ENCODE results near the gene ZNF236. TPM values are rescaled to one million over a fixed set of nuclear protein-coding genes. Genes with fewer than 3 reads are reported as not detected.

Gene ZNF236
- polyA plus RNA-seq, 3 donors, result 1.7 to 6.5 (median 2.4) TPM

- Histone ChIP-seq H3K27ac (ENCODE audit: low read depth in 1 of 2, low read length in 2 of 2) (no peak overlapping the region), H3K9me3 (replicated peaks in 1 of 2; ENCODE audit: control insufficient read depth in 1 of 2, insufficient read depth in 1 of 2, low read length in 2 of 2) (no peaks in the 10 kb centered on the region), H3K79me2 (ENCODE audit: insufficient read depth, low read length) (no peaks in the 10 kb centered on the region), H3K9ac (ENCODE audit: insufficient read depth, low read length, poor library complexity, severe bottlenecking) (no peak overlapping the region), H3K27me3 (ENCODE audit: control insufficient read depth in 2 of 2, insufficient read depth in 2 of 2, low read length in 2 of 2) (no peaks in the 10 kb centered on the region), H3K4me1 (ENCODE audit: control insufficient read depth in 1 of 2, insufficient read depth in 2 of 2, low read length in 2 of 2) (peaks cover 1 to 3% of the 10 kb centered on the region in 2 donors), H3K4me2 (replicated peaks; ENCODE audit: extremely low read depth, low read length, poor library complexity, severe bottlenecking) (no peak overlapping the region), H4K20me1 (ENCODE audit: insufficient read depth, low read length) (no peaks in the 10 kb centered on the region), H2AFZ (ENCODE audit: insufficient read depth, low read depth, low read length, poor library complexity, severe bottlenecking) (no peak overlapping the region), H3K36me3 (replicated peaks in 1 of 2; ENCODE audit: control insufficient read depth in 1 of 2, insufficient read depth in 2 of 2, low read length in 2 of 2) (no peaks in the 10 kb centered on the region), H3K4me3 (replicated peaks in 1 of 3; ENCODE audit: low read depth in 2 of 3, low read length in 3 of 3) (no peak overlapping the region)
- TF ChIP-seq CTCF (IDR thresholded peaks at IDR 0.05), result no peak
- intact Hi-C loops (cut with micrococcal nuclease), result loop anchor here in 1 of 2 donors (10.0 kb wide), 1 partner anchor 177 kb away; no protein-coding TSS in a partner anchor
- Mint-ChIP-seq H3K27me3 (ENCODE audit: low read depth in 3 of 3) (peaks cover 0 to 6% (median 2%) of the 10 kb centered on the region in 3 donors), H3K36me3 (no peaks in the 10 kb centered on the region), H3K9me3 (peaks cover 0 to 2% (median 0%) of the 10 kb centered on the region in 7 donors), H3K27ac (peak overlapping the region in 1 of 7 donors; percentile 61), H3K4me3 (no peak overlapping the region), H3K4me1 (peaks cover 6% of the 10 kb centered on the region)
- 89% methylated on average over 5 of the region's 5 CpGs for WGBS (ENCODE audit: insufficient coverage)
- no peak for DNase-seq
Measured at GRCh38 chr18:76982038-76982437, 159.7 kb downstream of the ZNF236 start.

- Histone ChIP-seq H3K27ac (ENCODE audit: low read depth in 1 of 2, low read length in 2 of 2) (no peak overlapping the region), H4K20me1 (ENCODE audit: insufficient read depth, low read length) (no peaks in the 10 kb centered on the region), H3K4me2 (replicated peaks; ENCODE audit: extremely low read depth, low read length, poor library complexity, severe bottlenecking) (no peak overlapping the region), H3K79me2 (ENCODE audit: insufficient read depth, low read length) (no peaks in the 10 kb centered on the region), H3K4me3 (replicated peaks in 1 of 3; ENCODE audit: low read depth in 2 of 3, low read length in 3 of 3) (no peak overlapping the region), H3K9me3 (replicated peaks in 1 of 2; ENCODE audit: control insufficient read depth in 1 of 2, insufficient read depth in 1 of 2, low read length in 2 of 2) (no peaks in the 10 kb centered on the region), H2AFZ (ENCODE audit: insufficient read depth, low read depth, low read length, poor library complexity, severe bottlenecking) (no peak overlapping the region), H3K36me3 (replicated peaks in 1 of 2; ENCODE audit: control insufficient read depth in 1 of 2, insufficient read depth in 2 of 2, low read length in 2 of 2) (no peaks in the 10 kb centered on the region), H3K27me3 (ENCODE audit: control insufficient read depth in 2 of 2, insufficient read depth in 2 of 2, low read length in 2 of 2) (no peaks in the 10 kb centered on the region), H3K4me1 (ENCODE audit: control insufficient read depth in 1 of 2, insufficient read depth in 2 of 2, low read length in 2 of 2) (peaks cover 10 to 11% of the 10 kb centered on the region in 2 donors), H3K9ac (ENCODE audit: insufficient read depth, low read length, poor library complexity, severe bottlenecking) (no peak overlapping the region)
- peak; percentile 96 for TF ChIP-seq CTCF (IDR thresholded peaks at IDR 0.05)
- peaks cover 1 to 6% (median 2%) of the 10 kb centered on the region in 3 donors for H3K27me3 Mint-ChIP-seq (ENCODE audit: low read depth in 3 of 3)
- no peaks in the 10 kb centered on the region for H3K36me3 Mint-ChIP-seq
- H3K27ac Mint-ChIP-seq, result peak overlapping the region in 1 of 7 donors; percentile 50
- 23% methylated on average over 12 of the region's 15 CpGs for WGBS (ENCODE audit: insufficient coverage)
- H3K4me1 Mint-ChIP-seq, result peaks cover 13% of the 10 kb centered on the region
- intact Hi-C loops (cut with micrococcal nuclease), result loop anchor here in 1 of 2 donors (10.0 kb wide), 1 partner anchor 178 kb away; no protein-coding TSS in a partner anchor
- no peak overlapping the region for H3K4me3 Mint-ChIP-seq
- DNase-seq, result peak; percentile 53 to 68 (median 62)
- H3K9me3 Mint-ChIP-seq, result peaks cover 0 to 2% (median 0%) of the 10 kb centered on the region in 7 donors
Measured at GRCh38 chr18:76982841-76983583, 160.7 kb downstream of the ZNF236 start.
